Activated CD8-positive, alpha-beta memory T cell treated with anti-CD3 and anti-CD28 coated beads, Interleukin-2, amount 50 U/mL, for 1 hour (primary cell): ENCODE measurements around the gene DUSP7.

Experiments
- DNase-seq: peaks from one replicate; pipeline ENCODE4 v3.0.0-alpha.2; 2020; ENCODE audit errors: extremely low read depth

Gene DUSP7

GRCh38 chr3:52056521-52056967 lies at the start of gene DUSP7:
DUSP7 (minus strand) TSS chr3:52056571; CDS start chr3:52056366, 205 bp downstream.
- no peak for DNase-seq

GRCh38 chr3:52104684-52105640 lies 48.6 kb upstream of the DUSP7 start:
- no peak for DNase-seq

- DNase-seq = no peak
Observed at GRCh38 chr3:52102934-52103333, 46.6 kb upstream of the DUSP7 start.

- DNase-seq = no peak
Observed at GRCh38 chr3:52099001-52099401, 42.6 kb upstream of the DUSP7 start.

- DNase-seq = no peak
Observed at GRCh38 chr3:52097851-52098507, 41.6 kb upstream of the DUSP7 start.

GRCh38 chr3:52095990-52096775 lies 39.8 kb upstream of the DUSP7 start:
- no peak for DNase-seq

GRCh38 chr3:52094571-52095485 lies 38.5 kb upstream of the DUSP7 start:
- no peak for DNase-seq

GRCh38 chr3:52093756-52094545 lies 37.6 kb upstream of the DUSP7 start:
- DNase-seq = no peak

GRCh38 chr3:52092891-52093290 lies 36.5 kb upstream of the DUSP7 start:
- no peak for DNase-seq

GRCh38 chr3:52092271-52092660 lies 35.9 kb upstream of the DUSP7 start:
- DNase-seq = no peak

GRCh38 chr3:52091586-52092270 lies 35.4 kb upstream of the DUSP7 start:
- no peak for DNase-seq

GRCh38 chr3:52090933-52091468 lies 34.6 kb upstream of the DUSP7 start:
- DNase-seq = no peak

GRCh38 chr3:52090131-52090932 lies 34.0 kb upstream of the DUSP7 start:
- no peak for DNase-seq

- no peak for DNase-seq
Observed at GRCh38 chr3:52089691-52090090, 33.3 kb upstream of the DUSP7 start.

GRCh38 chr3:52088445-52089367 lies 32.3 kb upstream of the DUSP7 start:
- DNase-seq = no peak

GRCh38 chr3:52087731-52088130 lies 31.4 kb upstream of the DUSP7 start:
- no peak for DNase-seq

- DNase-seq = no peak
Observed at GRCh38 chr3:52086976-52087663, 30.7 kb upstream of the DUSP7 start.
